HL-60 (cell line): ENCODE results near the gene STEAP2.

Source experiments
- DNase-seq, 2 experiments: peaks; one replicate each; pipeline ENCODE4 v3.0.0-alpha.2; 2010 to 2020; ENCODE audit warnings: low read depth in 1 of 2, low spot score in 1 of 2
- H3K27ac ChIP-seq: fragments of 250-450 bp; sonication (Bioruptor Pico); replicated peaks from 2 replicates; pipeline ENCODE4 v1.5.1; 2020; ENCODE audit warnings: mild to moderate bottlenecking, moderate library complexity
- H3K27me3 ChIP-seq: fragments of 250-450 bp; sonication (Bioruptor Pico); 2 replicates; pipeline ENCODE4 v1.5.1; 2021; ENCODE audit warnings: mild to moderate bottlenecking, moderate library complexity; ENCODE audit not compliant: insufficient read depth, poor library complexity, severe bottlenecking
- H3K4me3 ChIP-seq: replicated peaks from 2 replicates; pipeline ENCODE4 v1.5.1; 2011; ENCODE audit warnings: mild to moderate bottlenecking, control low read depth, low read length; ENCODE audit not compliant: insufficient read depth
- CTCF ChIP-seq: IDR thresholded peaks from one replicate; pipeline ENCODE4 v1.5.1; 2011; ENCODE audit warnings: low read length, control low read depth, inconsistent platforms; ENCODE audit not compliant: insufficient read depth
- GABPA ChIP-seq: IDR thresholded peaks from 2 replicates; pipeline ENCODE4 v1.6.1; 2012; ENCODE audit warnings: low read depth
- POLR2AphosphoS5 ChIP-seq: IDR thresholded peaks from 2 replicates; pipeline ENCODE4 v1.6.1; 2012; ENCODE audit warnings: low read depth
- REST ChIP-seq: IDR thresholded peaks from 2 replicates; pipeline ENCODE4 v1.6.1; 2012; ENCODE audit warnings: low read depth; ENCODE audit not compliant: insufficient replicate concordance
- SPI1 ChIP-seq: IDR thresholded peaks from 2 replicates; pipeline ENCODE4 v1.6.1; 2012; ENCODE audit warnings: low read depth, mild to moderate bottlenecking, borderline replicate concordance

Gene STEAP2

GRCh38 chr7:90256778-90257177 is 45.2 kb downstream of the STEAP2 start:
- Histone ChIP-seq H3K27me3 (no peaks in the 10 kb centered on the region), H3K27ac (no peak overlapping the region), H3K4me3 (no peak overlapping the region)
- DNase-seq: no peak
- TF ChIP-seq SPI1: no peak
- TF ChIP-seq REST: no peak
- TF ChIP-seq CTCF: no peak
- no peak for TF ChIP-seq GABPA
- no peak for TF ChIP-seq POLR2AphosphoS5

- TF ChIP-seq GABPA: no peak
- TF ChIP-seq POLR2AphosphoS5: no peak
- no peak for TF ChIP-seq REST
- no peak for TF ChIP-seq CTCF
- TF ChIP-seq SPI1: no peak
- H3K27ac ChIP-seq: no peak overlapping the region
- DNase-seq: no peak
- no peak overlapping the region for H3K4me3 ChIP-seq
- no peaks in the 10 kb centered on the region for H3K27me3 ChIP-seq
Measured at GRCh38 chr7:90261441-90261840, 49.9 kb downstream of the STEAP2 start.

- no peak for TF ChIP-seq POLR2AphosphoS5
- no peak for TF ChIP-seq CTCF
- no peak for TF ChIP-seq REST
- TF ChIP-seq SPI1: no peak
- no peak overlapping the region for H3K27ac ChIP-seq
- no peak overlapping the region for H3K4me3 ChIP-seq
- DNase-seq: no peak
- no peaks in the 10 kb centered on the region for H3K27me3 ChIP-seq
Measured at GRCh38 chr7:90262438-90262837, 50.9 kb downstream of the STEAP2 start.
